22Rv1 (cell line): ENCODE measurements around the gene BABAM2.

Experiments
- H3K27ac ChIP-seq: fragments of 450-650 bp; 2 replicates; pipeline ENCODE4 v1.5.1; 2017
- CTCF ChIP-seq: fragments of 450-650 bp; IDR thresholded peaks from 2 replicates; pipeline ENCODE4 v1.5.1; 2017; ENCODE audit warnings: mild to moderate bottlenecking
- ZFX ChIP-seq: fragments of 450-650 bp; IDR thresholded peaks from 2 replicates; pipeline ENCODE4 v1.6.1; 2017; ENCODE audit warnings: antibody characterized with exemption, borderline replicate concordance

The BABAM2 gene

GRCh38 chr2:27903649-27904404 lies 13.3 kb downstream of the BABAM2 start:
- H3K27ac ChIP-seq = no peak overlapping the region
- TF ChIP-seq CTCF (no peak), ZFX (no peak)

GRCh38 chr2:27904405-27904665 lies 13.8 kb downstream of the BABAM2 start:
- H3K27ac ChIP-seq = no peak overlapping the region
- TF ChIP-seq CTCF = no peak
- no peak for TF ChIP-seq ZFX

- no peak for TF ChIP-seq ZFX
- no peak for TF ChIP-seq CTCF
- no peak overlapping the region for H3K27ac ChIP-seq
Measured at GRCh38 chr2:27906074-27906473, 15.5 kb downstream of the BABAM2 start.

- TF ChIP-seq ZFX = no peak
- no peak for TF ChIP-seq CTCF
- no peak overlapping the region for H3K27ac ChIP-seq
Measured at GRCh38 chr2:27907547-27907946, 17.0 kb downstream of the BABAM2 start.

- H3K27ac ChIP-seq = no peak overlapping the region
- TF ChIP-seq ZFX = no peak
Measured at GRCh38 chr2:27909901-27910300, 19.4 kb downstream of the BABAM2 start.

- H3K27ac ChIP-seq = no peak overlapping the region
Measured at GRCh38 chr2:27911458-27912210, 21.1 kb downstream of the BABAM2 start.

GRCh38 chr2:27912512-27912911 lies 22.0 kb downstream of the BABAM2 start:
- no peak overlapping the region for H3K27ac ChIP-seq
- TF ChIP-seq CTCF (no peak), ZFX (no peak)

More at GRCh38 chr2:27911458-27912210, 21.1 kb downstream of the BABAM2 start:
- TF ChIP-seq CTCF = no peak
- no peak for TF ChIP-seq ZFX
